H1 (cell line): Measurements from ENCODE around the gene DTX4. TPM values are rescaled to one million over a fixed set of nuclear protein-coding genes. Genes with fewer than 3 reads are reported as not detected.

Experiments used
- CTCF ChIA-PET: fragments of 300-600 bp; sonication (Branson Sonifier 250); formaldehyde crosslinking; loops from one replicate; lab custom pipeline; 2021; ENCODE audit not compliant: partially characterized antibody; lab: Charles Lee
- POLR2A ChIA-PET: fragments of 300-600 bp; sonication (Branson Sonifier 250); formaldehyde crosslinking; loops from one replicate; lab custom pipeline; 2021; ENCODE audit warnings: inconsistent platforms; ENCODE audit not compliant: partially characterized antibody; lab: Charles Lee
- DNase-seq, 2 experiments: peaks; one replicate each; pipeline versions ENCODE4 v3.0.0 to v3.0.0-alpha.2; 2010 to 2022; ENCODE audit warnings: low spot score in 2 of 2, low read depth in 1 of 2, mixed read lengths in 1 of 2
- FAIRE-seq: peaks from 2 replicates; lab custom pipeline; 2011; peaks lifted over from hg19 to GRCh38; lab: Jason Lieb, UNC
- H2AFZ ChIP-seq: 2 replicates; pipeline ENCODE4 v1.8.1; 2012; ENCODE audit warnings: low read length, inconsistent platforms
- H2AK5ac ChIP-seq: 2 replicates; pipeline ENCODE4 v1.6.1; 2013; ENCODE audit warnings: low read depth, low read length
- H2BK120ac ChIP-seq: replicated peaks from 2 replicates; pipeline ENCODE3; 2013; ENCODE audit warnings: low read depth, low read length, inconsistent platforms
- H2BK12ac ChIP-seq: 2 replicates; pipeline ENCODE4 v1.6.1; 2013; ENCODE audit warnings: low read depth, low read length
- H2BK15ac ChIP-seq: 2 replicates; pipeline ENCODE4 v1.6.1; 2013; ENCODE audit warnings: low read length
- H2BK20ac ChIP-seq: 2 replicates; pipeline ENCODE4 v1.6.1; 2013; ENCODE audit warnings: low read length
- H2BK5ac ChIP-seq: 2 replicates; pipeline ENCODE4 v1.6.1; 2013; ENCODE audit warnings: low read depth, low read length
- H3K14ac ChIP-seq: 2 replicates; pipeline ENCODE4 v1.6.1; 2013; ENCODE audit warnings: inconsistent platforms; ENCODE audit not compliant: insufficient read length
- H3K18ac ChIP-seq: 2 replicates; pipeline ENCODE4 v1.6.1; 2013; ENCODE audit warnings: low read length; ENCODE audit errors: extremely low read depth
- H3K23ac ChIP-seq: 2 replicates; pipeline ENCODE4 v1.6.1; 2013; ENCODE audit warnings: inconsistent platforms; ENCODE audit not compliant: insufficient read length
- H3K23me2 ChIP-seq: 2 replicates; pipeline ENCODE4 v1.6.1; 2013; ENCODE audit warnings: low read depth, low read length
- H3K27ac ChIP-seq: 2 replicates; pipeline ENCODE4 v1.6.1; 2011; ENCODE audit warnings: low read depth, low read length, inconsistent platforms
- H3K27me3 ChIP-seq, 4 experiments: replicated peaks in 1 of 4; 1 replicate in 1 of 4; 2 replicates in 3 of 4; pipeline versions ENCODE4 v1.6.1 to v1.8.1; 2011 to 2013; ENCODE audit warnings: low read length in 3 of 4, mild to moderate bottlenecking in 3 of 4, inconsistent platforms in 2 of 4, mixed read lengths in 2 of 4, moderate library complexity in 1 of 4; ENCODE audit not compliant: control insufficient read depth in 3 of 4, insufficient read depth in 3 of 4; ENCODE audit errors: extremely low read depth in 1 of 4
- H3K36me3 ChIP-seq, 4 experiments: 2 replicates each; pipeline versions ENCODE4 v1.6.1 to v1.8.1; 2011 to 2013; ENCODE audit warnings: mild to moderate bottlenecking in 4 of 4, low read length in 3 of 4, moderate library complexity in 2 of 4, control low read depth in 1 of 4, inconsistent platforms in 1 of 4; ENCODE audit not compliant: insufficient read depth in 4 of 4, control insufficient read depth in 2 of 4
- H3K4ac ChIP-seq: replicated peaks from 2 replicates; pipeline ENCODE3; 2013; ENCODE audit warnings: low read length, low read depth, mixed read lengths, inconsistent platforms; ENCODE audit not compliant: insufficient read length
- H3K4me1 ChIP-seq, 4 experiments: replicated peaks in 1 of 4; 1 replicate in 1 of 4; 2 replicates in 3 of 4; pipeline versions ENCODE4 v1.6.1 to v1.8.1; 2011 to 2013; ENCODE audit warnings: low read length in 3 of 4, inconsistent platforms in 2 of 4, mixed read lengths in 1 of 4; ENCODE audit not compliant: insufficient read depth in 4 of 4, control insufficient read depth in 3 of 4
- H3K4me2 ChIP-seq, 2 experiments: 2 replicates each; pipeline versions ENCODE4 v1.6.1 to v1.8.1; 2011 to 2013; ENCODE audit warnings: low read depth in 2 of 2, low read length in 2 of 2, control low read depth in 1 of 2, inconsistent platforms in 1 of 2, mild to moderate bottlenecking in 1 of 2; ENCODE audit not compliant: insufficient read depth in 1 of 2
- H3K4me3 ChIP-seq, 4 experiments: fragments of 200-600, 300-600 bp in 1 of 4; sonication (generic), shearing (Covaris generic), sonication (Bioruptor Twin) in 1 of 4; 2 replicates each; pipeline versions ENCODE4 v1.5.1 to v1.8.1; 2011 to 2016; ENCODE audit warnings: low read length in 4 of 4, low read depth in 3 of 4, control low read depth in 2 of 4, inconsistent platforms in 2 of 4, mild to moderate bottlenecking in 2 of 4, mixed read lengths in 1 of 4, moderate library complexity in 1 of 4; ENCODE audit not compliant: insufficient read depth in 2 of 4; ENCODE audit errors: extremely low read depth in 1 of 4
- H3K56ac ChIP-seq: replicated peaks from 2 replicates; pipeline ENCODE3; 2013; ENCODE audit warnings: low read depth, mild to moderate bottlenecking, mixed read lengths, low read length, inconsistent platforms; ENCODE audit not compliant: insufficient read length
- H3K79me1 ChIP-seq: 2 replicates; pipeline ENCODE4 v1.6.1; 2013; ENCODE audit warnings: low read depth, low read length, control low read depth
- H3K79me2 ChIP-seq, 2 experiments: 2 replicates each; pipeline versions ENCODE4 v1.6.1 to v1.8.1; 2012 to 2013; ENCODE audit warnings: low read length in 2 of 2, mild to moderate bottlenecking in 2 of 2, inconsistent platforms in 1 of 2; ENCODE audit not compliant: insufficient read depth in 2 of 2, control insufficient read depth in 1 of 2
- H3K9ac ChIP-seq, 4 experiments: replicated peaks in 1 of 4; 1 replicate in 1 of 4; 2 replicates in 3 of 4; pipeline versions ENCODE4 v1.6.1 to v1.8.1; 2011 to 2013; ENCODE audit warnings: low read depth in 3 of 4, low read length in 3 of 4, control low read depth in 2 of 4, mild to moderate bottlenecking in 2 of 4, moderate library complexity in 2 of 4, inconsistent platforms in 1 of 4; ENCODE audit errors: extremely low read depth in 1 of 4
- H3K9me3 ChIP-seq, 2 experiments: 2 replicates each; pipeline versions ENCODE4 v1.6.1 to v1.8.1; 2012 to 2013; ENCODE audit warnings: mild to moderate bottlenecking in 2 of 2, moderate library complexity in 2 of 2, control low read depth in 1 of 2, inconsistent platforms in 1 of 2, low read depth in 1 of 2, low read length in 1 of 2, mixed read lengths in 1 of 2; ENCODE audit not compliant: insufficient read depth in 2 of 2
- H4K20me1 ChIP-seq, 2 experiments: replicated peaks in 1 of 2; 2 replicates each; pipeline versions ENCODE3 to v1.8.1; 2011 to 2013; ENCODE audit warnings: inconsistent platforms in 2 of 2, low read length in 2 of 2, mild to moderate bottlenecking in 1 of 2; ENCODE audit not compliant: insufficient read depth in 2 of 2, control insufficient read depth in 1 of 2
- H4K5ac ChIP-seq: 2 replicates; pipeline ENCODE4 v1.6.1; 2013; ENCODE audit warnings: low read length, low read depth, mixed read lengths, inconsistent platforms; ENCODE audit not compliant: insufficient read length
- H4K8ac ChIP-seq: 2 replicates; pipeline ENCODE4 v1.8.0; 2013; ENCODE audit warnings: mild to moderate bottlenecking, moderate library complexity, low read length, inconsistent platforms; ENCODE audit not compliant: insufficient read depth; ENCODE audit errors: extremely low read depth
- H4K91ac ChIP-seq: replicated peaks from 2 replicates; pipeline ENCODE3; 2013; ENCODE audit warnings: low read length, mixed read lengths, inconsistent platforms; ENCODE audit not compliant: insufficient read length
- FOSL1 ChIP-seq: IDR thresholded peaks from 2 replicates; pipeline ENCODE4 v1.6.1; 2011; ENCODE audit warnings: mild to moderate bottlenecking, low read depth, low read length, moderate library complexity; ENCODE audit not compliant: insufficient read depth
- KDM4A ChIP-seq: IDR thresholded peaks from one replicate; pipeline ENCODE4 v1.7.1; 2012; ENCODE audit warnings: low read depth, mild to moderate bottlenecking, moderate library complexity, low read length, inconsistent platforms; ENCODE audit not compliant: severe bottlenecking
- RFX5 ChIP-seq: IDR thresholded peaks from 2 replicates; pipeline ENCODE4 v1.6.1; 2011; ENCODE audit warnings: low read depth, low read length, improper control_type of control experiment, borderline replicate concordance
- SIN3A ChIP-seq, 2 experiments: IDR thresholded peaks in 1 of 2; conservative IDR thresholded peaks in 1 of 2; 2 replicates each; pipeline ENCODE4 v1.6.1; 2011 to 2012; ENCODE audit warnings: low read length in 2 of 2, improper control_type of control experiment in 1 of 2, low read depth in 1 of 2, mild to moderate bottlenecking in 1 of 2
- TCF12 ChIP-seq: IDR thresholded peaks from 2 replicates; pipeline ENCODE4 v1.6.1; 2011; ENCODE audit warnings: low read depth, mild to moderate bottlenecking, low read length
- WGBS, 2 experiments: shearing (Covaris generic) in 1 of 2; methylation state at CpG; one replicate each; pipeline versions ENCODE4 v1.1.6 to v1.1.7; 2013 to 2015; ENCODE audit warnings: low lambda C conversion rate in 2 of 2, mixed read lengths in 2 of 2, inconsistent platforms in 1 of 2, low coverage in 1 of 2, missing lambda C conversion rate in 1 of 2; ENCODE audit not compliant: insufficient replicate concordance in 2 of 2, insufficient coverage in 1 of 2, insufficient read length in 1 of 2; ENCODE audit errors: extremely low coverage in 1 of 2, missing lambda C conversion rate in 1 of 2; 5-methylcytosine and 5-hydroxymethylcytosine counted together
- polyA plus RNA-seq, 7 experiments: library from polyadenylated mRNA; depleted of rRNA in 3 of 7; stranded (reverse) in 5 of 7; unstranded in 2 of 7; fragments of >200 nt in 5 of 7; fragments of 200-250 nt in 2 of 7; gene quantifications; 1 replicate in 5 of 7; 2 replicates in 1 of 7; 4 replicates in 1 of 7; pipeline versions ENCODE4 v1.2.1 to v1.2.3, GENCODE V29; 2011 to 2013; ENCODE audit warnings: missing spikeins in 2 of 7, mixed read lengths in 2 of 7
- total RNA-seq: library from RNA; stranded (reverse); fragmentation: NEBNext Ultra II Directional; extraction: Animal tissue kit (Norgen Biotek cat#: 25700); gene quantifications from 2 replicates; pipeline ENCODE4 v1.2.1, GENCODE V29; 2021

Gene DTX4
- total and polyA plus RNA-seq, 2 of the 8 experiments (the other 6 are each of a cell fraction or from before 2014, with no cell fraction given): 5.1 to 18.8 TPM

- CTCF ChIA-PET: interaction anchor here (0.9 to 2.2 kb wide), 3 partner anchors 16 to 83 kb away, joined by 3 to 11 read pairs (median 10); partner anchors contain the start of gene DTX4
- Histone ChIP-seq H2BK20ac (no peak overlapping the region), H3K18ac (no peak overlapping the region), H3K9me3 (no peaks in the 10 kb centered on the region), H4K5ac (no peak overlapping the region), H2AFZ (0 out of 2 replicates have a peak overlapping the region, but pooled peaks have one; percentile 47), H3K23ac (no peak overlapping the region), H3K36me3 (no peaks in the 10 kb centered on the region; a peak in 1 of 8 replicates), H3K4me3 (peak overlapping the region; percentile 54 to 86 (median 77); a peak in 7 of 8 replicates), H3K4me2 (peak overlapping the region; percentile 54 to 69), H4K8ac (no peak overlapping the region), H3K9ac (peak overlapping the region in 2 of 4 experiments; percentile 19 to 66; a peak in 2 of 7 replicates), H3K4me1 (peaks cover 0 to 8% (median 0%) of the 10 kb centered on the region in 4 experiments; a peak in 2 of 7 replicates), H3K79me2 (peaks cover 0 to 10% of the 10 kb centered on the region in 2 experiments; a peak in 2 of 4 replicates), H3K56ac (no peak overlapping the region), H2BK12ac (no peak overlapping the region), H3K27ac (no peak overlapping the region), H2AK5ac (no peak overlapping the region), H2BK15ac (no peak overlapping the region), H2BK120ac (no peak overlapping the region), H3K23me2 (peaks cover 6% of the 10 kb centered on the region; the same call in 1 of the 2 replicates), H2BK5ac (no peak overlapping the region), H4K91ac (no peak overlapping the region), H3K4ac (no peak overlapping the region), H3K27me3 (no peaks in the 10 kb centered on the region; a peak in 1 of 7 replicates), H4K20me1 (peaks cover 0 to 1% of the 10 kb centered on the region in 2 experiments), H3K79me1 (no peaks in the 10 kb centered on the region), H3K14ac (no peak overlapping the region)
- no peak for TF ChIP-seq KDM4A
- no peak for TF ChIP-seq RFX5
- no peak for TF ChIP-seq FOSL1
- TF ChIP-seq SIN3A (conservative IDR thresholded peaks at IDR 0.05 in 1 of 2, IDR thresholded peaks at IDR 0.05 in 1 of 2; ENCODE audit: low read depth in 1 of 2, low read length in 2 of 2): no peak
- no peak for TF ChIP-seq TCF12
- POLR2A ChIA-PET: interaction anchor here (0.7 to 1.4 kb wide), 3 partner anchors 16 to 237 kb away, joined by 3 to 4 read pairs (median 3); no protein-coding TSS in a partner anchor
- 17% methylated on average over 3 of the region's 3 CpGs; no CpG with 5 or more reads in 1 of the 2 experiments for WGBS, 2 experiments
- DNase-seq (no peak), FAIRE-seq (no peak)
Observed at GRCh38 chr11:59141673-59142460, 30.1 kb upstream of the DTX4 start.
